Fibroblast of lung (primary cell): ENCODE data around the gene ATXN7L1.

Experiments
- CTCF ChIP-seq, 2 donors: IDR thresholded peaks in 1 of 2; conservative IDR thresholded peaks in 1 of 2; 1 replicate in 1 of 2; 2 replicates in 1 of 2; pipeline ENCODE4 v1.5.1; 2011 to 2012; ENCODE audit warnings: low read length in 2 of 2, control low read depth in 1 of 2, inconsistent platforms in 1 of 2, low read depth in 1 of 2, mild to moderate bottlenecking in 1 of 2
- EZH2 ChIP-seq: IDR thresholded peaks from 2 replicates; pipeline ENCODE4 v1.5.1; 2012; ENCODE audit warnings: low read length, control low read depth, mild to moderate bottlenecking; ENCODE audit errors: missing control alignments

GRCh38 chr7:105610165-105610930, 266.1 kb downstream of the ATXN7L1 start:
- no peak for TF ChIP-seq CTCF (conservative IDR thresholded peaks at IDR 0.05 in 1 of 2, IDR thresholded peaks at IDR 0.05 in 1 of 2; ENCODE audit: low read depth in 1 of 2, low read length in 2 of 2)
- no peak for TF ChIP-seq EZH2
